ENCODE data around the gene PRKAG1.

PRKAG1 gene

GRCh38 chr12:48981757-48982157, 36.8 kb downstream of the PRKAG1 start:
- Histone ChIP-seq H3K27me3 (ENCODE audit: insufficient read depth, low read length, poor library complexity, severe bottlenecking) (no peaks in the 10 kb centered on the region), H2AFZ (ENCODE audit: low read length) (no peak overlapping the region)

DNA sequence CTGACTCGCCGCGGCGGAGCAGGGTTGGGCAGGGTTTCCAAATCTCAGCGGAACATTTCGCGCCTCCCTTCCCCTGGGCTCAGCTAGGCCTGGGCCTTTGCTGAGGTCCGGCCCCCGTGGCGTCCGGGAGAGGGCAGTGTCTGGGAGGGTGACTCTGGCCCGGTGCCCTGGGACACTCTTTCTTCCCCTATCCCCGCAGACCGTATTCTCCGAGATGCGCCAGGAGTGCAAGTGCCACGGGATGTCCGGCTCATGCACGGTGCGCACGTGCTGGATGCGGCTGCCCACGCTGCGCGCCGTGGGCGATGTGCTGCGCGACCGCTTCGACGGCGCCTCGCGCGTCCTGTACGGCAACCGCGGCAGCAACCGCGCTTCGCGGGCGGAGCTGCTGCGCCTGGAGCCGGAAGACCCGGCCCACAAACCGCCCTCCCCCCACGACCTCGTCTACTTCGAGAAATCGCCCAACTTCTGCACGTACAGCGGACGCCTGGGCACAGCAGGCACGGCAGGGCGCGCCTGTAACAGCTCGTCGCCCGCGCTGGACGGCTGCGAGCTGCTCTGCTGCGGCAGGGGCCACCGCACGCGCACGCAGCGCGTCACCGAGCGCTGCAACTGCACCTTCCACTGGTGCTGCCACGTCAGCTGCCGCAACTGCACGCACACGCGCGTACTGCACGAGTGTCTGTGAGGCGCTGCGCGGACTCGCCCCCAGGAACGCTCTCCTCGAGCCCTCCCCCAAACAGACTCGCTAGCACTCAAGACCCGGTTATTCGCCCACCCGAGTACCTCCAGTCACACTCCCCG, 37.4 kb downstream of the PRKAG1 start:
- no peak overlapping the region for H3K4me3 ChIP-seq (ENCODE audit: low read length, poor library complexity, severe bottlenecking)
- no peaks in the 10 kb centered on the region for H4K20me1 ChIP-seq (ENCODE audit: insufficient read depth, low read length, poor library complexity, severe bottlenecking)

More at GRCh38 chr12:48981757-48982157, 36.8 kb downstream of the PRKAG1 start:
- Histone ChIP-seq H3K36me3 (ENCODE audit: insufficient read depth, low read length) (no peaks in the 10 kb centered on the region), H3K79me2 (ENCODE audit: insufficient read depth, low read length) (no peaks in the 10 kb centered on the region), H3K9me2 (replicated peaks; ENCODE audit: low read depth, low read length) (no peaks in the 10 kb centered on the region), H3K4me3 (ENCODE audit: low read length, poor library complexity, severe bottlenecking) (no peak overlapping the region), H3K4me1 (ENCODE audit: insufficient read depth, low read length, poor library complexity, severe bottlenecking) (peaks cover 4% of the 10 kb centered on the region), H3K9ac (ENCODE audit: low read depth, low read length, poor library complexity, severe bottlenecking) (no peak overlapping the region), H3F3A (ENCODE audit: low read depth) (no peaks in the 10 kb centered on the region), H4K20me1 (ENCODE audit: insufficient read depth, low read length, poor library complexity, severe bottlenecking) (no peaks in the 10 kb centered on the region), H3K4me2 (ENCODE audit: low read depth, low read length, poor library complexity, severe bottlenecking) (no peak overlapping the region), H3K9me3 (ENCODE audit: insufficient read depth, low read depth, low read length) (no peaks in the 10 kb centered on the region)
- TF ChIP-seq EZH2phosphoT487 (IDR thresholded peaks at IDR 0.05; ENCODE audit: borderline replicate concordance) = no peak
- TF ChIP-seq, protein P1, sequence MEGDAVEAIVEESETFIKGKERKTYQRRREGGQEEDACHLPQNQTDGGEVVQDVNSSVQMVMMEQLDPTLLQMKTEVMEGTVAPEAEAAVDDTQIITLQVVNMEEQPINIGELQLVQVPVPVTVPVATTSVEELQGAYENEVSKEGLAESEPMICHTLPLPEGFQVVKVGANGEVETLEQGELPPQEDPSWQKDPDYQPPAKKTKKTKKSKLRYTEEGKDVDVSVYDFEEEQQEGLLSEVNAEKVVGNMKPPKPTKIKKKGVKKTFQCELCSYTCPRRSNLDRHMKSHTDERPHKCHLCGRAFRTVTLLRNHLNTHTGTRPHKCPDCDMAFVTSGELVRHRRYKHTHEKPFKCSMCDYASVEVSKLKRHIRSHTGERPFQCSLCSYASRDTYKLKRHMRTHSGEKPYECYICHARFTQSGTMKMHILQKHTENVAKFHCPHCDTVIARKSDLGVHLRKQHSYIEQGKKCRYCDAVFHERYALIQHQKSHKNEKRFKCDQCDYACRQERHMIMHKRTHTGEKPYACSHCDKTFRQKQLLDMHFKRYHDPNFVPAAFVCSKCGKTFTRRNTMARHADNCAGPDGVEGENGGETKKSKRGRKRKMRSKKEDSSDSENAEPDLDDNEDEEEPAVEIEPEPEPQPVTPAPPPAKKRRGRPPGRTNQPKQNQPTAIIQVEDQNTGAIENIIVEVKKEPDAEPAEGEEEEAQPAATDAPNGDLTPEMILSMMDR (conservative IDR thresholded peaks at IDR 0.05; ENCODE audit: low read length) = no peak

GRCh38 chr12:48980389-48980952, 38.1 kb downstream of the PRKAG1 start:
- Histone ChIP-seq H3K4me1 (ENCODE audit: insufficient read depth, low read length, poor library complexity, severe bottlenecking) (peaks cover 4% of the 10 kb centered on the region), H3K36me3 (ENCODE audit: insufficient read depth, low read length) (no peaks in the 10 kb centered on the region), H3K79me2 (ENCODE audit: insufficient read depth, low read length) (no peaks in the 10 kb centered on the region), H3F3A (ENCODE audit: low read depth) (no peaks in the 10 kb centered on the region), H3K9me2 (replicated peaks; ENCODE audit: low read depth, low read length) (no peaks in the 10 kb centered on the region), H3K4me2 (ENCODE audit: low read depth, low read length, poor library complexity, severe bottlenecking) (no peak overlapping the region), H3K4me3 (ENCODE audit: low read length, poor library complexity, severe bottlenecking) (no peak overlapping the region), H4K20me1 (ENCODE audit: insufficient read depth, low read length, poor library complexity, severe bottlenecking) (no peaks in the 10 kb centered on the region), H3K9me3 (ENCODE audit: insufficient read depth, low read depth, low read length) (no peaks in the 10 kb centered on the region), H2AFZ (ENCODE audit: low read length) (no peak overlapping the region), H3K27me3 (ENCODE audit: insufficient read depth, low read length, poor library complexity, severe bottlenecking) (no peaks in the 10 kb centered on the region), H3K9ac (ENCODE audit: low read depth, low read length, poor library complexity, severe bottlenecking) (no peak overlapping the region)
- TF ChIP-seq, protein P1 (conservative IDR thresholded peaks at IDR 0.05; ENCODE audit: low read length) = no peak
- TF ChIP-seq EZH2phosphoT487 (IDR thresholded peaks at IDR 0.05; ENCODE audit: borderline replicate concordance) = no peak

More for the DNA sequence above, 37.4 kb downstream of the PRKAG1 start:
- H3K36me3 ChIP-seq (ENCODE audit: insufficient read depth, low read length) = no peaks in the 10 kb centered on the region
- H3K79me2 ChIP-seq (ENCODE audit: insufficient read depth, low read length) = no peaks in the 10 kb centered on the region
- H2AFZ ChIP-seq (ENCODE audit: low read length) = no peak overlapping the region
- H3K9me3 ChIP-seq (ENCODE audit: insufficient read depth, low read depth, low read length) = no peaks in the 10 kb centered on the region
- H3K4me2 ChIP-seq (ENCODE audit: low read depth, low read length, poor library complexity, severe bottlenecking) = no peak overlapping the region
- peaks cover 4% of the 10 kb centered on the region for H3K4me1 ChIP-seq (ENCODE audit: insufficient read depth, low read length, poor library complexity, severe bottlenecking)
- no peaks in the 10 kb centered on the region for H3F3A ChIP-seq (ENCODE audit: low read depth)
- H3K9me2 ChIP-seq (replicated peaks; ENCODE audit: low read depth, low read length) = no peaks in the 10 kb centered on the region
- no peak overlapping the region for H3K9ac ChIP-seq (ENCODE audit: low read depth, low read length, poor library complexity, severe bottlenecking)
- TF ChIP-seq, protein P1 (conservative IDR thresholded peaks at IDR 0.05; ENCODE audit: low read length) = no peak
- TF ChIP-seq EZH2phosphoT487 (IDR thresholded peaks at IDR 0.05; ENCODE audit: borderline replicate concordance) = no peak
- no peaks in the 10 kb centered on the region for H3K27me3 ChIP-seq (ENCODE audit: insufficient read depth, low read length, poor library complexity, severe bottlenecking)

Data from Loucy (cell line).